GM23248 (cell line): ENCODE results near the gene KRT36.

Experiments
- EZH2 ChIP-seq: fragments of 200-600 bp; sonication (generic); IDR thresholded peaks from 2 replicates; pipeline ENCODE4 v1.6.1; 2018; ENCODE audit warnings: antibody characterized with exemption, mild to moderate bottlenecking; ENCODE audit not compliant: insufficient read depth, poor library complexity, severe bottlenecking
- EZH2phosphoT487 ChIP-seq: fragments of 200-600 bp; sonication (generic); IDR thresholded peaks from 2 replicates; pipeline ENCODE4 v1.6.1; 2018; ENCODE audit warnings: antibody characterized with exemption, moderate library complexity, mild to moderate bottlenecking, low read depth; ENCODE audit not compliant: insufficient read depth

GRCh38 chr17:41518789-41519449 lies 29.2 kb upstream of the KRT36 start, which contains the start of gene KRT15:
- TF ChIP-seq EZH2phosphoT487 (no peak), EZH2 (no peak)
